ENCODE data around the gene THSD4.

The THSD4 gene

DNA sequence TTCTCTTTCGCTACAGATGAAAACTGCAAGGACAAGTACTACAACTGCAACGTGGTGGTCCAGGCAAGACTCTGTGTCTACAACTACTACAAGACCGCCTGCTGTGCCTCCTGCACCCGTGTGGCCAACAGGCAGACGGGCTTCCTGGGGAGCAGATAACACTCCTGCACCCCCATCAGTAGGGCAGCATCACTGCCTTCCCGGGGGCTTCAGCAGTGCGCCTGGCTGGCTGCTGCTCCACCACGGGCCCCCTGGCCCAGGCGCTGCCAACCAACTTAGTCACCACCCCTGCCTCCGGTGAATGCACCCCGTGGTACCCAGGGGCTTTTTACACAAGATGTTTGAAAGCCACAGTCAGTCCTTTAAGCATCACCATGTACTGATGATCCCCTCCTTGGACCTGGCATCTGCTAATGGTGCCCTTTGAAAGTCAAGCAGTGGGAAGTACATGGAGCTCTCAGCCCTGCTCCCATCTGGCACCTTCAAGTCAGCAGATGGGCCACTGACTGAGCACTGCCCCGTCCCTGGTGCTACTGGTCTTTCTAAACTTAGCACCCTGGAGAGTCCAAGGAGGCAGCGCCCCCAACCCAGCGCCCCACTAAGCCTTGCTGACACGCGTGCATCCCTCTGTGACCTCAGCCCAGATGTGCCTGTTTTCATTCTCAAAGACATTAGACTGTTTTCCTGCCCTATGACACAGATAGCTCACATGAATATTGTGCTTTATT is 662.1 kb downstream of the THSD4 start:
- H3K27ac ChIP-seq = no peak overlapping the region
- TF ChIP-seq, protein P1, sequence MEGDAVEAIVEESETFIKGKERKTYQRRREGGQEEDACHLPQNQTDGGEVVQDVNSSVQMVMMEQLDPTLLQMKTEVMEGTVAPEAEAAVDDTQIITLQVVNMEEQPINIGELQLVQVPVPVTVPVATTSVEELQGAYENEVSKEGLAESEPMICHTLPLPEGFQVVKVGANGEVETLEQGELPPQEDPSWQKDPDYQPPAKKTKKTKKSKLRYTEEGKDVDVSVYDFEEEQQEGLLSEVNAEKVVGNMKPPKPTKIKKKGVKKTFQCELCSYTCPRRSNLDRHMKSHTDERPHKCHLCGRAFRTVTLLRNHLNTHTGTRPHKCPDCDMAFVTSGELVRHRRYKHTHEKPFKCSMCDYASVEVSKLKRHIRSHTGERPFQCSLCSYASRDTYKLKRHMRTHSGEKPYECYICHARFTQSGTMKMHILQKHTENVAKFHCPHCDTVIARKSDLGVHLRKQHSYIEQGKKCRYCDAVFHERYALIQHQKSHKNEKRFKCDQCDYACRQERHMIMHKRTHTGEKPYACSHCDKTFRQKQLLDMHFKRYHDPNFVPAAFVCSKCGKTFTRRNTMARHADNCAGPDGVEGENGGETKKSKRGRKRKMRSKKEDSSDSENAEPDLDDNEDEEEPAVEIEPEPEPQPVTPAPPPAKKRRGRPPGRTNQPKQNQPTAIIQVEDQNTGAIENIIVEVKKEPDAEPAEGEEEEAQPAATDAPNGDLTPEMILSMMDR (IDR thresholded peaks at IDR 0.05; ENCODE audit: low read depth, low read length) = no peak
- no peak overlapping the region for H3K4me3 ChIP-seq (ENCODE audit: low read depth, low read length)
- H3K9me3 ChIP-seq (ENCODE audit: severe bottlenecking) = no peaks in the 10 kb centered on the region
- H3K36me3 ChIP-seq = no peaks in the 10 kb centered on the region
- H3K27me3 ChIP-seq (ENCODE audit: insufficient read depth, low read depth, severe bottlenecking) = no peaks in the 10 kb centered on the region
- peak; percentile 50 for DNase-seq

GRCh38 chr15:71779073-71779797 is 664.0 kb downstream of the THSD4 start:
- H3K27ac ChIP-seq = no peak overlapping the region
- H3K36me3 ChIP-seq = no peaks in the 10 kb centered on the region
- no peak overlapping the region for H3K4me3 ChIP-seq (ENCODE audit: low read depth, low read length)
- TF ChIP-seq, protein P1 (IDR thresholded peaks at IDR 0.05; ENCODE audit: low read depth, low read length) = no peak
- no peaks in the 10 kb centered on the region for H3K9me3 ChIP-seq (ENCODE audit: severe bottlenecking)
- no peaks in the 10 kb centered on the region for H3K27me3 ChIP-seq (ENCODE audit: insufficient read depth, low read depth, severe bottlenecking)
- no peak for DNase-seq

GRCh38 chr15:71780115-71780976 is 665.1 kb downstream of the THSD4 start:
- TF ChIP-seq, protein P1 (IDR thresholded peaks at IDR 0.05; ENCODE audit: low read depth, low read length) = peak; percentile 74
- peak; percentile 55 for DNase-seq
- H3K27ac ChIP-seq = no peak overlapping the region
- H3K9me3 ChIP-seq (ENCODE audit: severe bottlenecking) = no peaks in the 10 kb centered on the region
- no peaks in the 10 kb centered on the region for H3K27me3 ChIP-seq (ENCODE audit: insufficient read depth, low read depth, severe bottlenecking)
- H3K4me3 ChIP-seq (ENCODE audit: low read depth, low read length) = no peak overlapping the region
- H3K36me3 ChIP-seq = no peaks in the 10 kb centered on the region

DNA sequence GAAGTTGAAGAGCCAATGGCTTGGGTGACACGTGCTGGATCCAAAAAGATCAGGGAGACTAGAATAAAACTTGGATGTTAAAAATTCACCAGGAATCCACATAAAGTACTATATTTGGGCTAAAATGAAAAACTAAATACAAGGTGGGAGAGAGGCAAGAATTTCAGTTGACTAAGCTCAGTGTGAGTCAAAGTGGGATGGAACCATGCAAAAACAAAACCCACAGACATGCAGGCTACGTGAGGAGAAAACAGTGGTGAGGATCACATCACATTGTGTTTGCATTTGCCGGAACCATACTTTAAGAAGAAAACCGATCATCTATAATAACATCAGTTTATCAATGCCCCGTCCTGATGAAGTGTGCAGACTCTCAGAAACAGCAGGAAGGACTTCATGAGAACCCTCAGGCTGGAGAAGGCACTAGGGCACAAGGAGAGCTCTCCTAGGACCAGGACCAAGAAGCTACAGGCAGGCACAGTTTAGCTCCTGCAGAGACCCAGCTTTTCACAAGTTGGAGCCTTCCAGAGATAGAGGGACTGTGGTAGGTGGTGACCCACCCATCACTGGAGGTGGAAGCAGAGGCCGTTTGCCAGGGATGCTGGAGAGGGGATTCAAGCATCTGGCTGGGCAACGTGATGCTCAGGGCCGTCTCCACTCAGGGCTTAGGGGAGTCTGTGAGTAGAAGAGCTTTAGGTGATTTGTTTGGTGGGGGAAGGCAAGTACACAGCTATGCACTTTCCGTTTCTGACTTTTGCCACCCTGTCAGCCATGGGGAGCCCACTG is 666.1 kb downstream of the THSD4 start:
- Histone ChIP-seq H3K27ac (no peak overlapping the region), H3K4me3 (ENCODE audit: low read depth, low read length) (no peak overlapping the region), H3K9me3 (ENCODE audit: severe bottlenecking) (no peaks in the 10 kb centered on the region), H3K27me3 (ENCODE audit: insufficient read depth, low read depth, severe bottlenecking) (no peaks in the 10 kb centered on the region), H3K36me3 (no peaks in the 10 kb centered on the region)
- no peak for DNase-seq
- TF ChIP-seq, protein P1 (IDR thresholded peaks at IDR 0.05; ENCODE audit: low read depth, low read length) = no peak

GRCh38 chr15:71781965-71782265 is 666.6 kb downstream of the THSD4 start:
- TF ChIP-seq, protein P1 (IDR thresholded peaks at IDR 0.05; ENCODE audit: low read depth, low read length) = no peak
- Histone ChIP-seq H3K27ac (no peak overlapping the region), H3K9me3 (ENCODE audit: severe bottlenecking) (no peaks in the 10 kb centered on the region), H3K4me3 (ENCODE audit: low read depth, low read length) (no peak overlapping the region), H3K36me3 (no peaks in the 10 kb centered on the region), H3K27me3 (ENCODE audit: insufficient read depth, low read depth, severe bottlenecking) (no peaks in the 10 kb centered on the region)
- DNase-seq = no peak
